ENCODE data around the gene WBP1L. TPM values are rescaled to one million over a fixed set of nuclear protein-coding genes. Genes with fewer than 3 reads are reported as not detected.
A peak's percentile ranks its signal among the peaks of the same experiment; 100 is the strongest.

WBP1L gene
- polyA plus RNA-seq, 1 experiment: 27.6 TPM

DNA sequence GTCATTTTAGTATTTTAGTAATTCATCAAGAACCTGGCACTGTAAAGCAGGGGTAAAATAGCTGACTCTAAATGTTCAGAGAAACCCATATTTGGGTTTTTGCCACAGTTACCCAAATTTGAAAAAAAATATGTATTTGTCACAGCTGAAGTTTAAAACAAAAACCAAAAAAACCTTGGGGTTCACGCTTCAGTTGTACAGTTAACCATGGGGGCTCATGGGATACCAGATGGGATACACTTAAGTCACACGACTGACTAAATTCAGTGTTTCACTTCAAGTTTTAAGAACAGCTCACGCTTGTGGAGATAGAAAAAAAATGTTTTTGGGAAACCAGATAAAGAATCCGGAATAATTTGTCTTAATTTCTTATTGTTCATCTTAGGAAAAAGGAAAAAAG, 31.7 kb upstream of the WBP1L start:
- TF ChIP-seq, protein P1, sequence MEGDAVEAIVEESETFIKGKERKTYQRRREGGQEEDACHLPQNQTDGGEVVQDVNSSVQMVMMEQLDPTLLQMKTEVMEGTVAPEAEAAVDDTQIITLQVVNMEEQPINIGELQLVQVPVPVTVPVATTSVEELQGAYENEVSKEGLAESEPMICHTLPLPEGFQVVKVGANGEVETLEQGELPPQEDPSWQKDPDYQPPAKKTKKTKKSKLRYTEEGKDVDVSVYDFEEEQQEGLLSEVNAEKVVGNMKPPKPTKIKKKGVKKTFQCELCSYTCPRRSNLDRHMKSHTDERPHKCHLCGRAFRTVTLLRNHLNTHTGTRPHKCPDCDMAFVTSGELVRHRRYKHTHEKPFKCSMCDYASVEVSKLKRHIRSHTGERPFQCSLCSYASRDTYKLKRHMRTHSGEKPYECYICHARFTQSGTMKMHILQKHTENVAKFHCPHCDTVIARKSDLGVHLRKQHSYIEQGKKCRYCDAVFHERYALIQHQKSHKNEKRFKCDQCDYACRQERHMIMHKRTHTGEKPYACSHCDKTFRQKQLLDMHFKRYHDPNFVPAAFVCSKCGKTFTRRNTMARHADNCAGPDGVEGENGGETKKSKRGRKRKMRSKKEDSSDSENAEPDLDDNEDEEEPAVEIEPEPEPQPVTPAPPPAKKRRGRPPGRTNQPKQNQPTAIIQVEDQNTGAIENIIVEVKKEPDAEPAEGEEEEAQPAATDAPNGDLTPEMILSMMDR (IDR thresholded peaks at IDR 0.05; ENCODE audit: low read depth, low read length): no peak
- ChIA-PET POLR2A (interaction anchor here (0.7 to 5.7 kb wide), 3 partner anchors 36 to 162 kb away, joined by 3 to 71 read pairs (median 5); no protein-coding TSS in a partner anchor), CTCF (interaction anchor here (0.6 to 4.6 kb wide), 3 partner anchors 22 to 37 kb away, joined by 5 to 28 read pairs (median 21); no protein-coding TSS in a partner anchor)
- Histone ChIP-seq H3K9me3 (ENCODE audit: control insufficient read depth, insufficient read depth, low read length) (peaks cover 3% of the 10 kb centered on the region; the same call in 1 of the 2 replicates), H3K27ac (ENCODE audit: low read depth, low read length) (no peak overlapping the region), H3K27me3 (ENCODE audit: control insufficient read depth, insufficient read depth, low read length) (no peaks in the 10 kb centered on the region), H3K4me3 (ENCODE audit: low read depth, low read length) (no peak overlapping the region)
- no peak for DNase-seq (ENCODE audit: low read depth, low spot score)

DNA sequence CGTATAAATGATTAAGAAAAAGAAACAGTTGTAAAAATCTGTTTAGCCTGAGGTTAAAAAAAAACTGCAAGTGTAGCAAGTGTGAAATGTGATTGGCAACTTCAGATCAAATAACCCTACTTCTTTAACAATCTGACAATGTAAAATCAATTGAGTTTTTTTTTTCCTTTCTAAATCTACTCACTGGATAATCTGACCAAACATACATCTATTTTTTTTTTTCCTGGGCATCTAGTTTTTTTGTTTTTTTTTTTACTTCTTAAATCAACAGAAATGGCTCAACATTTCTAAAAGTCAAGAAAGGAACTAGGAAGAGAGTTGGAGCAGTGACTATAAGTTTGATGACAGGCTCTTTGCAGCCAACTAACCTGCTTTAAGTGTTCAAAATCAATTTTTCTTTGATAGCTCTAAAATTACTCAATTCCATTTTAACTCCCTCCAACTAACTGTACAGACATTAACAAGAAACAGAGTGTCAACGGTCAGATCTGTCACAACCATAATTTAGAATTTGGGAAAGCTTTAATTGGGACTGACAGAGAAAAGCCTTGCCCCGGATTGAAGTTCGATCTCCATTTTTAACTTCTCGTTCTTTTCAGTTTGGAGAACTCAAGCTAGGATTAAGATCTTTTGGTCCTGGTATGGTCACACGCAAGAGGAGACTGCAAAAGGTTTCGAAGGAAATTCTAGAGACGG, 30.8 kb upstream of the WBP1L start:
- peak overlapping the region; percentile 70 for H3K27ac ChIP-seq (ENCODE audit: low read depth, low read length)
- H3K27me3 ChIP-seq (ENCODE audit: control insufficient read depth, insufficient read depth, low read length): no peaks in the 10 kb centered on the region
- H3K4me3 ChIP-seq (ENCODE audit: low read depth, low read length): peak overlapping the region; percentile 93
- ChIA-PET POLR2A (interaction anchor here (0.7 to 5.7 kb wide), 9 partner anchors 13 to 163 kb away, joined by 3 to 71 read pairs (median 5); no protein-coding TSS in a partner anchor), CTCF (interaction anchor here (0.7 to 4.6 kb wide), 7 partner anchors 21 to 600 kb away, joined by 3 to 28 read pairs (median 9); no protein-coding TSS in a partner anchor)
- TF ChIP-seq, protein P1 (IDR thresholded peaks at IDR 0.05; ENCODE audit: low read depth, low read length): no peak
- no peak for DNase-seq (ENCODE audit: low read depth, low spot score)
- H3K9me3 ChIP-seq (ENCODE audit: control insufficient read depth, insufficient read depth, low read length): peaks cover 3% of the 10 kb centered on the region; the same call in 1 of the 2 replicates

DNA sequence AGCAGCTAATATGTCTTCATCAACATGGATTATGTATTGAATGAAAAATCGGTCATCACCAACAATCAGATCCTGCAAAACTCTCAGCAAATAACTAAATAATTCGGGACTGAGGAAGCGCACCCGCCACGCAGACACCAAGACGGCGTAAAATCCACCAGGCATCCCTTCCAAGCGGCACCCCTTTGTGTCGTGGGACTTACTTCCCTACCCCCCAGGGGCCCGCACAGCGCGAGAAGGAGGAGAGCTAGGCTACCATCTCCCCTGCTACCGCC, 30.3 kb upstream of the WBP1L start:
- CTCF ChIA-PET: interaction anchor here (0.6 to 4.6 kb wide), 7 partner anchors 22 to 790 kb away, joined by 3 to 28 read pairs (median 5); no protein-coding TSS in a partner anchor
- DNase-seq (ENCODE audit: low read depth, low spot score): no peak
- peak overlapping the region; percentile 93 for H3K4me3 ChIP-seq (ENCODE audit: low read depth, low read length)
- H3K27me3 ChIP-seq (ENCODE audit: control insufficient read depth, insufficient read depth, low read length): no peaks in the 10 kb centered on the region
- TF ChIP-seq, protein P1 (IDR thresholded peaks at IDR 0.05; ENCODE audit: low read depth, low read length): no peak; the same call in 1 of the 2 replicates
- H3K27ac ChIP-seq (ENCODE audit: low read depth, low read length): peak overlapping the region; percentile 70
- POLR2A ChIA-PET: interaction anchor here (0.7 to 5.7 kb wide), 10 partner anchors 12 to 142 kb away, joined by 3 to 71 read pairs (median 4); partner anchors contain the start of gene WBP1L
- peaks cover 3% of the 10 kb centered on the region; the same call in 1 of the 2 replicates for H3K9me3 ChIP-seq (ENCODE audit: control insufficient read depth, insufficient read depth, low read length)

DNA sequence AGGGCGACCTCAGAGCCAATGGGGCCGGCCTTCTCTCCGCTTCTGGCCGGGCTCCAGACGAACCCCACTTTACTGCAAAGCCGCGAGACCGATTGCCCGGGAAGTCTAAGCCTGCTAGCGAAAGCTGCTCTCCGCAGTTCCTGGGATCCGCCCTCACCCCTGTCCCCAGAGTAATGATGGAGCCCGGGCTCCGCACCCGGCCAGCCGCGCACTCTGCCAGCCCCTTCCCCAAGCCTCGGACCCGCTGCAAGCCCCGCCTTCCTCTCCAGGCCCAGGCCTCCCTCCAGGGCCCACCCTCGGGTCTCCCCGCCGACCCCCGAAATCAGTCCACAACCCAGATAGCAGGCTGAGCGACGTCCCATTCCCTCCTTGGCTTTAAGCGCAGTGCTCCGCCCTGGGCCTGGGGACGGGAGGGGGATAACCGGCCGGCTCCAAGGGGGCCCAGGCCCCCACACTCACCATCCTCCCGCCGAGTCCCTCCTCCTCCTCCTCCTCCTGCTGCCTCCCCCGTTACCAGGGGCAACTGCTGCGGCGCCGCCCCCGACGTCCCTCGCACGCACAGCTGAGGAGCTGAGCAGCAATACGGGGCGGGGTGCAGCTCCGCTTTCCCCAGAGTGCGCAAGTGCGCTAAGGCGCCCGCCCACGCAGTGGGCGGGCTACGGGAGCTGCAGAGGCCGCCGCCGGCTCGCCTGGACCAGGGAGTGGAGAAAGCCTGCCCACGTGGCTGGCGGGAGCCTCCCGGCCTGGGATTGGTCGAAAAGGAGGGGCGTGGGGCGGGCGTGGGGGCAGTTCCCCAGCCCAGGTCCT, 29.7 kb upstream of the WBP1L start, which contains the start of gene ARL3:
ARL3 (minus strand) TSS at position 584 of the 807 bp plus-strand sequence; CDS start at position 462, 122 bp downstream.
- Histone ChIP-seq H3K4me3 (ENCODE audit: low read depth, low read length) (peak within 1 kb of the TSS; percentile 93), H3K27ac (ENCODE audit: low read depth, low read length) (peak within 1 kb of the TSS; percentile 70), H3K9me3 (ENCODE audit: control insufficient read depth, insufficient read depth, low read length) (peaks cover 3% of the 10 kb centered on the region; the same call in 1 of the 2 replicates), H3K27me3 (ENCODE audit: control insufficient read depth, insufficient read depth, low read length) (no peaks in the 10 kb centered on the region)
- ChIA-PET POLR2A (interaction anchor here (0.7 to 5.7 kb wide), 12 partner anchors 12 to 141 kb away, joined by 3 to 71 read pairs (median 4); partner anchors contain the start of gene WBP1L), CTCF (interaction anchor here (0.6 to 4.6 kb wide), 5 partner anchors 22 to 789 kb away, joined by 3 to 28 read pairs (median 5); no protein-coding TSS in a partner anchor)
- DNase-seq (ENCODE audit: low read depth, low spot score): peak; percentile 96
- TF ChIP-seq, protein P1 (IDR thresholded peaks at IDR 0.05; ENCODE audit: low read depth, low read length): peak; percentile 54; the same call in 1 of the 2 replicates
